ENCODE measurements around the gene CD82. TPM values are rescaled to one million over a fixed set of nuclear protein-coding genes. Genes with fewer than 3 reads are reported as not detected.
A peak's percentile ranks its signal among the peaks of the same experiment; 100 is the strongest.

CD82 gene
- total and polyA plus RNA-seq, 2 of the 13 experiments (the other 11 are each of a cell fraction or from before 2014, with no cell fraction given): 0.05 TPM; not detected in 1

DNA sequence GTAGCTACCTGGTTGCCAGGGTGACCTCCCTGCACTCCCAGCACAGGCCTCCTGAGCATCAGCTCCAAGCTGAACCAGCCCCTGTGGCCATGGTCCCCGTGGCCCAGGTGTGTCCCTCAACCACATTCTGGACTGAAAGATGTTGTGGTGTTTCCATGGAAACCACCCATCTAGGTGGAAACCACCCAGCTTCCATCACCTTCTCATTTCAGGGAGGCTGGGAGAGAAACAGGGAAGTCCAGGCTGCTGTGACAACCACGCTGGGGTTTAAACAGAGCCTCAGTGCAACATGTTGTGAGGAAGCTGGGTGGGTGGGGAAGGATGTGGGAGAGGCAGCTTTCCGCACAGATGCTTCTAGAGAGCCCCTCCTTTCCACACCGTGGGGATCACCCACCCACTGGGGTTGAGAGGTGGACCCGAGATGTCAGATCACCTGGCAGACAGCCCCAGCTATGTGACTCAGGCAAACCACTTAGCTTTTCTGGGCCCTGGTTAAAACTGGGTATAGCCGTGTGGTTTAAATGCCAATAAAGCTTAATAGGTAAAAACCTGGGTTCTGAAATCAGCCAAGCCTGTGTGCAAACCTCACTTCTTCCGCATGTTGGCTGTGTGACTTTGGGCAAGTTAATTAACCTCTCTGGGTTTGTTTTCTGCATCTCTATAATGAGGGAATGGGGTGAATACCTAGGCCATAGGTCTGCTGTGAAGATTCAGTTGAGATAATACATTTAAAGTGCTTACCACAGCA is 46.4 kb downstream of the CD82 start:
- Histone ChIP-seq H3K9me3 (ENCODE audit: low read length) (no peaks in the 10 kb centered on the region), H3K27ac (ENCODE audit: extremely low read length, insufficient read depth, low read length) (no peak overlapping the region), H2AFZ (ENCODE audit: low read length) (no peak overlapping the region), H3K27me3 (ENCODE audit: control insufficient read depth in 1 of 2, insufficient read depth in 2 of 2, low read length in 2 of 2) (no peaks in the 10 kb centered on the region; a peak in 1 of 5 replicates), H3K9ac (ENCODE audit: insufficient read depth, low read depth, low read length) (no peak overlapping the region), H4K20me1 (ENCODE audit: insufficient read depth, low read length) (no peaks in the 10 kb centered on the region), H3K4me1 (ENCODE audit: insufficient read depth, low read length) (no peaks in the 10 kb centered on the region), H3K36me3 (replicated peaks in 1 of 2; ENCODE audit: control insufficient read depth in 1 of 2, insufficient read depth in 2 of 2, low read length in 2 of 2) (no peaks in the 10 kb centered on the region), H3K4me2 (ENCODE audit: low read depth, low read length) (no peak overlapping the region), H3K79me2 (ENCODE audit: insufficient read depth, low read length) (no peaks in the 10 kb centered on the region), H3K4me3 (replicated peaks in 1 of 3; ENCODE audit: insufficient read depth in 1 of 3, low read depth in 2 of 3, low read length in 3 of 3) (no peak overlapping the region)
- no peak for ATAC-seq
- 14% methylated on average over 7 of the region's 7 CpGs for WGBS (ENCODE audit: low lambda C conversion rate)
- ChIA-PET POLR2A (no interaction called here), CTCF (ENCODE audit: low intra/inter-chr PET ratio, low total read pairs) (no interaction called here)
- intact Hi-C loops (cut with micrococcal nuclease; ENCODE audit: unreplicated experiment): no loop called here
- BruUV-seq (replicated peaks): no TSS peak
- in situ Hi-C loops (cut with HindIII; ENCODE audit: extremely low pct_ligation_motif_present, low pct_unique_long_range_greater_than_20kb): loop anchor here (10.0 kb wide), 1 partner anchor 47 kb away; the partner anchor contains the start of gene CD82
- no peak for FAIRE-seq
- TF ChIP-seq ZNF768 (CRISPR knock-in tag; IDR thresholded peaks at IDR 0.05) (peak; percentile 29; the same call in 1 of the 2 replicates), ZNF441 (CRISPR knock-in tag; IDR thresholded peaks at IDR 0.05; ENCODE audit: borderline replicate concordance) (no peak)
- no peak for DNase-seq (ENCODE audit: low spot score)

DNA sequence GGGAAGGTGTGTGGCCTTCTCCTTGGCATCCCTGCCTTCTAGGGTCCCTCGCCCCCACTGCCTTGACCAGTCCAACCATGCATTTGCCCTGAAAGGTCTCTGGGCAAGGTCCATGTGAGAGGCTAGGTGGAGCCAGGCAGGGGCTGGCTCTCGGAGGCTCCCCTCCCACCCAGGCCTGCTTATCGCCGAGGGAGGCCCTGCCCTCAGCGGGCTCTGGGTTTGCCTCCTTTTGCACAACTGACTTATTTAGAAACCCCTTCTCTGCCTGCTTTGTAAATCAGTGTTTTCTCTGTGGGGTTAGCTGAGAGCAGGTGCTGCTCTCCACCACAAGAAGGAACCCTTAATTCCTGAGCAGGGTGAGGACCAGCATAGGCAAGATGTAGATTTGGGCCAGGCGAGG is 47.7 kb downstream of the CD82 start:
- Histone ChIP-seq H2AFZ (ENCODE audit: low read length) (no peak overlapping the region), H3K27me3 (ENCODE audit: control insufficient read depth in 1 of 2, insufficient read depth in 2 of 2, low read length in 2 of 2) (no peaks in the 10 kb centered on the region; a peak in 1 of 5 replicates), H3K9me3 (ENCODE audit: low read length) (no peaks in the 10 kb centered on the region), H3K27ac (ENCODE audit: extremely low read length, insufficient read depth, low read length) (no peak overlapping the region), H4K20me1 (ENCODE audit: insufficient read depth, low read length) (no peaks in the 10 kb centered on the region), H3K9ac (ENCODE audit: insufficient read depth, low read depth, low read length) (no peak overlapping the region), H3K36me3 (replicated peaks in 1 of 2; ENCODE audit: control insufficient read depth in 1 of 2, insufficient read depth in 2 of 2, low read length in 2 of 2) (no peaks in the 10 kb centered on the region), H3K4me1 (ENCODE audit: insufficient read depth, low read length) (no peaks in the 10 kb centered on the region), H3K4me2 (ENCODE audit: low read depth, low read length) (no peak overlapping the region), H3K4me3 (replicated peaks in 1 of 3; ENCODE audit: insufficient read depth in 1 of 3, low read depth in 2 of 3, low read length in 3 of 3) (no peak overlapping the region), H3K79me2 (ENCODE audit: insufficient read depth, low read length) (no peaks in the 10 kb centered on the region)
- DNase-seq (ENCODE audit: low spot score) (no peak), ATAC-seq (0 out of 3 replicates have a peak, but pooled peaks have one; percentile 18), FAIRE-seq (no peak)
- WGBS (ENCODE audit: low lambda C conversion rate): 3% methylated on average over 5 of the region's 6 CpGs
- in situ Hi-C loops (cut with HindIII; ENCODE audit: extremely low pct_ligation_motif_present, low pct_unique_long_range_greater_than_20kb) (loop anchor here (10.0 kb wide), 1 partner anchor 48 kb away; the partner anchor contains the start of gene CD82), intact Hi-C loops (cut with micrococcal nuclease; ENCODE audit: unreplicated experiment) (no loop called here)
- ChIA-PET CTCF (ENCODE audit: low intra/inter-chr PET ratio, low total read pairs) (no interaction called here), POLR2A (no interaction called here)
- no TSS peak for BruUV-seq (replicated peaks)
- TF ChIP-seq, protein P1, sequence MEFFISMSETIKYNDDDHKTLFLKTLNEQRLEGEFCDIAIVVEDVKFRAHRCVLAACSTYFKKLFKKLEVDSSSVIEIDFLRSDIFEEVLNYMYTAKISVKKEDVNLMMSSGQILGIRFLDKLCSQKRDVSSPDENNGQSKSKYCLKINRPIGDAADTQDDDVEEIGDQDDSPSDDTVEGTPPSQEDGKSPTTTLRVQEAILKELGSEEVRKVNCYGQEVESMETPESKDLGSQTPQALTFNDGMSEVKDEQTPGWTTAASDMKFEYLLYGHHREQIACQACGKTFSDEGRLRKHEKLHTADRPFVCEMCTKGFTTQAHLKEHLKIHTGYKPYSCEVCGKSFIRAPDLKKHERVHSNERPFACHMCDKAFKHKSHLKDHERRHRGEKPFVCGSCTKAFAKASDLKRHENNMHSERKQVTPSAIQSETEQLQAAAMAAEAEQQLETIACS (CRISPR knock-in tag; IDR thresholded peaks at IDR 0.05): no peak
- TF ChIP-seq, protein P2, sequence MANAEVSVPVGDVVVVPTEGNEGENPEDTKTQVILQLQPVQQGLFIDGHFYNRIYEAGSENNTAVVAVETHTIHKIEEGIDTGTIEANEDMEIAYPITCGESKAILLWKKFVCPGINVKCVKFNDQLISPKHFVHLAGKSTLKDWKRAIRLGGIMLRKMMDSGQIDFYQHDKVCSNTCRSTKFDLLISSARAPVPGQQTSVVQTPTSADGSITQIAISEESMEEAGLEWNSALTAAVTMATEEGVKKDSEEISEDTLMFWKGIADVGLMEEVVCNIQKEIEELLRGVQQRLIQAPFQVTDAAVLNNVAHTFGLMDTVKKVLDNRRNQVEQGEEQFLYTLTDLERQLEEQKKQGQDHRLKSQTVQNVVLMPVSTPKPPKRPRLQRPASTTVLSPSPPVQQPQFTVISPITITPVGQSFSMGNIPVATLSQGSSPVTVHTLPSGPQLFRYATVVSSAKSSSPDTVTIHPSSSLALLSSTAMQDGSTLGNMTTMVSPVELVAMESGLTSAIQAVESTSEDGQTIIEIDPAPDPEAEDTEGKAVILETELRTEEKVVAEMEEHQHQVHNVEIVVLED (CRISPR knock-in tag; IDR thresholded peaks at IDR 0.05; ENCODE audit: borderline replicate concordance): no peak
- TF ChIP-seq KAT2B (IDR thresholded peaks at IDR 0.05; ENCODE audit: borderline replicate concordance, low read depth, low read length) (no peak), ZNF317 (CRISPR knock-in tag; IDR thresholded peaks at IDR 0.05) (no peak)
